D721Med (cell line): ENCODE data around the gene WDR45B.

ENCODE experiments used
- DNase-seq: peaks from one replicate; pipeline ENCODE4 v3.0.0; 2011; ENCODE audit warnings: low spot score; ENCODE audit not compliant: insufficient read length
- FAIRE-seq: peaks from 2 replicates; lab custom pipeline; 2011; peaks lifted over from hg19 to GRCh38; lab: Jason Lieb, UNC
- CTCF ChIP-seq: IDR thresholded peaks from 2 replicates; pipeline ENCODE4 v1.5.1; 2012; ENCODE audit warnings: mild to moderate bottlenecking, control low read depth; ENCODE audit not compliant: insufficient read depth; ENCODE audit errors: missing control alignments

WDR45B gene

GRCh38 chr17:82678265-82678891 is 30.1 kb upstream of the WDR45B start:
- FAIRE-seq = no peak
- no peak for TF ChIP-seq CTCF
- DNase-seq = no peak

GRCh38 chr17:82677353-82677925 is 29.2 kb upstream of the WDR45B start:
- no peak for DNase-seq
- no peak for TF ChIP-seq CTCF
- FAIRE-seq = no peak

- TF ChIP-seq CTCF = no peak
Observed at GRCh38 chr17:82675476-82676245, 27.4 kb upstream of the WDR45B start.

GRCh38 chr17:82674656-82675475 is 26.6 kb upstream of the WDR45B start:
- DNase-seq = no peak
- no peak for TF ChIP-seq CTCF
- FAIRE-seq = no peak

More at GRCh38 chr17:82675476-82676245, 27.4 kb upstream of the WDR45B start:
- no peak for DNase-seq
- no peak for FAIRE-seq

- FAIRE-seq (no peak), DNase-seq (no peak)
- no peak for TF ChIP-seq CTCF
Observed at GRCh38 chr17:82670661-82671450, 22.6 kb upstream of the WDR45B start.

GRCh38 chr17:82668631-82669099 is 20.4 kb upstream of the WDR45B start:
- no peak for DNase-seq

More at GRCh38 chr17:82668631-82669099, 20.4 kb upstream of the WDR45B start:
- FAIRE-seq = no peak
- peak; percentile 79 for TF ChIP-seq CTCF
